HG02885 (cell line): ENCODE measurements around the gene ACP2.

Experiments
- ATAC-seq: cut with Tn5 transposase; IDR thresholded peaks from one replicate; pipeline ENCODE4 v1.9.1; 2021; ENCODE audit warnings: mild to moderate bottlenecking; ENCODE audit not compliant: unreplicated experiment, poor library complexity

The ACP2 gene

GRCh38 chr11:47244448-47245350, 3.9 kb downstream of the ACP2 start:
- no peak for ATAC-seq

DNA sequence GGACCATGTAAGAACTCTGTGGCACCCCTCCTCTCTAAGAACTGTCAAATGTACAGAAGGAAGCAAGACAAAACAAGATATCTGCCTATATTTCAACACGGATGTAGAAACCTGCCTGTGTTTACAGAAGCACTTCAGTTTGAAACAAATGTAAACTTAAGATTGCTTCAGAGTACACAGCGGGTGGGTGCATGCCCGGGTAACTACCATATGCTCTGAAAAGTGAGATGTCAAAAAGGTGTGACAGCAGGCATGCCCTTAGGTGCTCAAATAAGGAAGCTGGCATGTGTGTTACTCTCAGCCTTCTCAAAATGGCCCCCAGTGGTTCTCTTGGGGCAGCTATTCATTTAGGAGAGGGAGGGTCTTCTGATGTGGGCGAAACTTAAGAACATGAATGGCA, 5.2 kb downstream of the ACP2 start:
- no peak for ATAC-seq

DNA sequence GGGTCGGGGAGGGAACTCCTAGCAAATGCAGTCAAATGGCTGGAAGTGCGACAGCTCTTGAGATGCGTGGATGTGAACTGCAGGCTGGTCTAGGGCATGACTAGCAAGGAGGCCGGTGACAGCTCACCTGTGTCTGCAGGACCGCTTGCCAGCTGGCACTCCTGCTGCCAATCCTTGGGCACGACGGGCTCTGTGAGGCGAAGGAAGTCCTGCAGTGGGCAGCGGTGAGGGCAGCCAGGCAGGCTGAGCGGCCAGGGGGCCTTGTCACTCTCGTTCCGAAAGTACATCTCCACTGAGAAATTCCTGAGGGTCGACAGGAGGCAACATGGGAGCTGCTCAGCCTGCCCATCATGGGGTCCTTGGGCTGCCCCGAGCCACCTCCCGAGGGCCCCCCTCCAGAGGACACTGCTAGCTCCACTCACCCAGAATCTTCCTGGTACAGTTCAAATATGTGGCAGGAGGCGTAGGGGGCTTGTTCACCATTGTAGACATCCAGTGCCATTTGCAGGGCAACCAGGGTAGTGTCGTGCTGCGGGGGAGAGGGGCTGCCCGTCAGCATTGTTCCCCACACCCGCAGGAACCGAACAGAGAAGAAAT, 5.9 kb downstream of the ACP2 start:
- ATAC-seq: no peak

DNA sequence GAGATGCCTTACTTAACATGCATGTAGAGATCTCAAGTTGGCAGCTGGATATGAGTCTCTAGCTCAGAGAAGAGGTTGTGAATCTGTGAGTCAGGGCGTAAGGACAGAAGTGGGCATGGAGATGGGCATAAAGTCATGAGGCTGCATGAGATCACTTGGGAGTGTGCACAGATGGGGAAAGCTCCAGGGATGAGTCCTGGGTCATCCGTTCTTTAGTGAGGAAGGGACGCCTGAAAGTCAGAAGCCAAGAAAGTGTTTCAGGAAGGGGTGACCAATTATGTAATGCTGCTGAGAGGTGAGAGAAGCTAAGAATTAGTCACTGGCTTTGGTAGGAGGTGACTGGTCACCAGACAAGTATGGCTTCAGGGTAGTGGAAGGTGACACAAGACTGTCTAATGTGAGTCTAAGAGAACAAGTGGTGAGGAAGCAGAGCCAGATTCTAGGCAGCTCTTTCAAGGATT, 6.7 kb downstream of the ACP2 start:
- no peak for ATAC-seq

DNA sequence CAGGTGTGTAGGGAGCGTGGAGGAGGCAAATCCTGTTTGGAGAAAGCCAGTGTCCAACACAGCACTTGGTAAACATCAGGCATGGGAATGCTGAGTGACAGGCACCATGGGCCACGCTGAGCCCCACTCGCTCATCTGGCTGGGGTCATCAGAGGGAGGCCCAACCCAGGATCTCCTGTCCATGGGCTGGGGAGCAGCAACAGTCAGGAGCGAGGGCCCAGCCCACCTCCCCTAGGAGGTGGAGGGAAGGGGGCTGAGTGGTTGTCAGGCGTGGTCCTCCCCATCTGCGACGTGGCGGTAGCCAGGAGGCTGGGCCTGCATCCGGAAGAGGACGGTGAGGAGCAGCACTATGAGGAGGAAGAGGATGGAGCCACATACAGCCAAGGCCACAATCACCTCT, 8.8 kb downstream of the ACP2 start:
- no peak for ATAC-seq

- no peak for ATAC-seq
Observed at GRCh38 chr11:47236482-47236881, 12.1 kb downstream of the ACP2 start.

DNA sequence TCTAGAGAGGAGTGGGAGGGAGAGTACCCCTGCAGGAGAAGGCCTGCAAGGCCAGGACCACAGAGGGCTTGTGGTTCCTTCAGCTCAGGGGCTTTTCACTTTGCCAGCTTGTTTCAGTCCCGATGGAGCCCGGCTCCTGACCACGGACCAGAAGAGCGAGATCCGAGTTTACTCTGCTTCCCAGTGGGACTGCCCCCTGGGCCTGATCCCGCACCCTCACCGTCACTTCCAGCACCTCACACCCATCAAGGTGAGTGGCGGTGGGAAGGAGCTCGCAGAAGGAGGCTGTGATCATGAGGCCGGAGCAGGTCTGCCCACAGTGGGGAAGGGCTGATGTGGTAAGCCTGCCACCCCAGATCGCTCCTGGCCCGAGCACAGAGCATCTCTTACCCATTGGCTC, 13.5 kb downstream of the ACP2 start:
- no peak for ATAC-seq

GRCh38 chr11:47234669-47235100, 13.9 kb downstream of the ACP2 start:
- ATAC-seq: no peak

DNA sequence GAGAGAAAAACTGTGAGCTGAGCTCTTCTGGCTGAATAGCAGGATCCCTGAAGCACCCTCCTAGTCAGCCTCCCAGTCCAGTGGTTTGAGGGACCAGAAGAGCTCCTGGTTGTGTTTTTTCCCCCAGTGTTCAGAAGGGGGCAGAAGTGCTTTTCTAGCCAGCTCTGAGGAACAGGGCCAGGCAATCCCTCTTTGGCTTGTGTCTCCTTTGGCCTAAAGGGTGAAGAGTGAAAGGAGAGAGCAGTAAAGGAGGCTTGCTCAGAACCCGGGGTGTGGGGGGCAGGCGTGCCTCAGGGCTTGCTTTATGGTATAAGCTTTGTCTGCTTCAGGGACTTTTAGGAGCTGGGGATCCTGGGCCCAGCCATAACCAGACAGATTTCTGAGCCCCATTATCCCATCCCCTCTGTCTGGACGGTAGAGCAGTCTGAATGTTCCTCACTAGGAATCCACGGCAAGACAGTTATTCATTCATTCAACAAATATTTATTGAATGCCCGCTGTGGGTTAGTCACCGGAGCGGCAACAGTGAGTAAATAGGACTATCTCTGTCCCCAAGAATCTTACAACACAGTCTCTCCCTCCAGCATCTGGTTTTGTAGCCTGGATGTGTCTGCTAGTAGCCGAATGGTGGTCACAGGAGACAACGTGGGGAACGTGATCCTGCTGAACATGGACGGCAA, 14.5 kb downstream of the ACP2 start:
- ATAC-seq: no peak

DNA sequence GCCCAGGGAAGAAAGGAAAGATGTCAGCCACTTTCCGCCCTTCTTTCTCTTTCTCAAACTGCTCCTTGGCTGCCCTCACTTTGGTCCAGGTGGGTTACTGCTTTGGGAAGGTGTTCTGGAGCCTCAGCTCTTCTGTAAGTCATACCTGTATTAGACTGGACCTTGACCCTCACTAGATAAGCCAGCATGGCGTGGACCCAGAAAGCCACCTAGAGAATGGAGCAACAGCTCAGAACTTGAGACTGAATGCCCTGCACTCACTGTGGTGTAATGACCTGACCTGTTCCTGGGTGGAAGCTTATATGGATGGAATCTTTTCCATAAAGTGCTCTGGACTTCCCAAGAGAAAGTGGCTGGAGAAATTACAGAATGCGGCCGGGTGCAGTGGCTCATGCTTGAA, 15.6 kb downstream of the ACP2 start:
- no peak for ATAC-seq

DNA sequence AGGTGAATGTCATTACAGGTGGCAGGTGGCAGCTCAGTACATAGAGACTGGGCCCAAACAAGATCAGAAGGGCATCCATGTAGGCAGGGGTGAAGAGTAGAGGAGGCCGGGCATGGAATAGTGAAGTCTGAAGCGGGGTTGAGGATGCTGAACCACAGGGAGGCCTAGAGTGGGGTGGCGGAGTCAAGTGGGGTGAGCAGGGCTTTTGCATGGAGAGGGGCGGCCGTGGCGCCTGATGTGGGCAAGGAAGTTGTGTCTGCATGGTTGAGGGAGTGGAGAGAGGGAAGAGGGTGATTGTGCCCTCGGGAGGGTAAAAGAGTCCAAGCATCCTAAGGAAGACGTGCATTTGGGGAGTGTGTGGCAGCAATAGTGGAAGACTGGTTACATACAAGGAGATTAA, 19.5 kb downstream of the ACP2 start:
- ATAC-seq: no peak

DNA sequence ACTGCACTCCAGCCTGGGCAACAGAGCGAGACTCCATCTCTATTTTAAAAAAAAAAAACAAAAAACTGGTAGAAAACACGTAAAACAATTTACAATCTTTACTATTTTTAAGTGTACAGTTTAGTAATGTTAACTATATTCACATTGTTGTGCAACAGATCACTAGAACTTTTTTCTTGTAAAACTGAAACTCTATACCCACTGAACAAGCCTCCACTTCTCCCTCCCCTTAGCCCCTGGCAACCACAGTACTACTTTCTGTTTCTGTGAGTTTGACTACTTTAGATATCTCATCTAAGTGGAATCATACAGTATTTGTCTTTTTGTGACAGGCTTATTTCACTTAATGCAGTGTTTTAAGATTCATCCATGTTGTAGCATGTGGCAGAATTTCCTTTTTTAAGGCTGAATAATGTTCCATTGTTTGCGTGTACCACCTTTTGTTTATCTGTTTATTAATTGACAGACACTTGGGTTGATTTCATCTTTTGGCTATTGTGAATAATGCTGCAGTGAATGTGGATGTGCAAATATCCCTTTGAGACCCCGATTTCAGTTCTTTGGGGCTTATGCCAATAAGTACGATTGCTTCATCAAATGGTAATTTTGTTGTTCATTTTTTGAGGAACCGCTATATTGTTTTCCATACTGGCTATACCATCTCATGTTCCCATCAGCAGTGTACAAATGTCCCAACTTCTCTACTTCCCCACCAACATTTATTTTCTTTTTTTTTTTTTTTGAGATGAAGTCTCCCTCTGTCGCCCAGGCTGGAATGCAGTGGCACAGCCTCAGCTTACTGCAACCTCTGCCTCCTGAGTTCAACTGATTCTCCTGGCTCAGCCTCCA, 22.8 kb downstream of the ACP2 start:
- peak; percentile 73 for ATAC-seq

GRCh38 chr11:47222696-47223095, 25.9 kb downstream of the ACP2 start:
- ATAC-seq: no peak

DNA sequence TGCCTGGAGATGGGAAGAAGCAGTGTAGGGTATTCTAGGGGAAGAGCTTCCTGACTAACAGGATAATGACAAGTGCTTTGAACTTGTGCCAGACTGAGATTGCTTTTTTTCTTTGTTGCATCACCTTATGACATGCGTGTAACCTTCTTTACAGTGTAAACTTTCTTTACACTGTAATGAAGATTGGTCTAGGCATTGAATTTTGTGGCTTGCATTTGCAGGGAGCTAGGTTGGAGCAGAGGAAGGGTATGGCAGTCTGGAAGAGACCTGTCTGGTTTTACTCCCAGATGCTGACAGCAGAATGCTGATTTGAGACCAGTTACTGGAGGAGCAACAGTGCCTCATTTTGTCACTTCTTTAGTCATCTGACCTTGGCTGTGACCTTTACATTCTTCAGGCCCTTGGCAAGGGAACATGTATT, 28.2 kb downstream of the ACP2 start:
- ATAC-seq: no peak

DNA sequence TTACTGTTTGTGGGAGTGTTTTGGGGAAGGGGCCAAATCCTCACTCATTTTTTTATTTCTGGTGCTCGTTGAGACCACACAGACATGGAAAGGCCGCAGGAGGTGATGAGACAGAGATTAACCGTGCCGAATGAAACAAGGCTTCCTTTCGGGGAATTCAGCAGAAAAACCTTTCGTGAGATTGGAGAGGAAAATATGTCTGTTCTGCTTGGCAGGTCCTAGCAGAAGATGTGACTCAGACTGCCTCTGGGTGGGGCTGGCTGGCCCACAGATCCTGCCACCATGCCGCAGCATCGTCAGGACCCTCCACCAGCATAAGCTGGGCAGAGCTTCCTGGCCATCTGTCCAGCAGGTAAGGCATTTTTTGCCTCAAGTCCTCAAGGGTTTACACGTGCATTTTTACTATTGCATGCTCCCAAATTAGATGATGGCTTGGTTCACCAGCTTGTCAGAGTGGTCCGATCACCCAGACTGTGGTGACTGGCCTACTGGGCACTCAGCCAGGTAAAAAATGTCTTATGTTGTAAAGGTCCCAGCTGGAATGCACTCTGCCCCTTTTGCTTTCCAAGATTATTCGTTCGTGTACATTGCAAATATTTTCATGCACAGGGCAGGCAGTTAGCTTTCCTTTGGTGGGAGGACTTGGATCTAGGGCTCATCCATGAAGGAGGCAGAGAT, 32.4 kb downstream of the ACP2 start:
- peak; percentile 29 for ATAC-seq

DNA sequence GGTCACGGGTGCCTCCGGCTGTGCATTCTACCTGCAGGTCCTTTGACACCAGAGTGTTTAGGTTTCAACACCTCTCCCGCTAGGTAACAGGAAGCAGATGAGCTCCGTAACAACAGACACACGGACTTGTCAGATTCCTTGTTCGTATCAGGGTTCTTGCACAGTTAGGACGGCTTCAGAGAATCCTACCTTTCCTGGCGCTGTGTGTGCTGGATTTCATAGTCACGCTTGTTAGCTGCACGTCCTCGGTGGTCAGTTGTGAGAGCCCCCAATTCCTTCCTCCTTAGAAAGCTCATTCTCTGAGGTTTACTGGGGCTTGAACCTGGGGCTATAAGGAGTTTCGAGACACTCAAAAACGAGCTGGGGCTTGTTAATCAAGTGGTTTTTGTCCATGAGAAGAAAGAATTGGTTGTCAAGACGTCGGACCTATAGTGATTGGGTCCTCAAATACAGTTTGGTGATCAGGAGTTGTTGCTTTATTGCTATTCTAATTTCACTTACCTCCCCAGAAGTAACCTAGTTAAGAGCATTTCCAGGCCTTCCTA, 33.2 kb downstream of the ACP2 start:
- no peak for ATAC-seq

GRCh38 chr11:47213950-47214565, 34.6 kb downstream of the ACP2 start:
- ATAC-seq: peak; percentile 41

- ATAC-seq: no peak
Observed at GRCh38 chr11:47212938-47213337, 35.7 kb downstream of the ACP2 start.

- ATAC-seq: no peak
Observed at GRCh38 chr11:47208628-47209027, 40.0 kb downstream of the ACP2 start.
